Upper lobe of left lung (tissue), 6 donors: ENCODE data around the gene ZNF45. TPM values are rescaled to one million over a fixed set of nuclear protein-coding genes. Genes with fewer than 3 reads are reported as not detected.

Source experiments
- ATAC-seq, 2 donors: fragments of 200-7000 bp; cut with Tn5 transposase; one replicate each; pipeline ENCODE4 v1.9.1; 2022; ENCODE audit warnings: mild to moderate bottlenecking in 2 of 2, moderate library complexity in 2 of 2; ENCODE audit not compliant: low FRiP score in 2 of 2
- DNase-seq, 2 donors: peaks; one replicate each; pipeline ENCODE4 v3.0.0-alpha.2; 2019 to 2020
- H3K27ac ChIP-seq, 4 donors: fragments of 200-600 bp; sonication (generic); one replicate each; pipeline ENCODE4 v1.5.1; 2016 to 2019
- H3K27me3 ChIP-seq, 4 donors: fragments of 200-600 bp; sonication (generic); one replicate each; pipeline ENCODE4 v1.5.1; 2017 to 2019
- H3K36me3 ChIP-seq, 4 donors: fragments of 200-600 bp; sonication (generic); one replicate each; pipeline ENCODE4 v1.5.1; 2016 to 2019
- H3K4me1 ChIP-seq, 4 donors: fragments of 200-600 bp; sonication (generic); one replicate each; pipeline ENCODE4 v1.5.1; 2018 to 2019
- H3K4me3 ChIP-seq, 4 donors: fragments of 200-600 bp; sonication (generic); one replicate each; pipeline ENCODE4 v1.5.1; 2017 to 2019; ENCODE audit warnings: mild to moderate bottlenecking in 2 of 4, moderate library complexity in 1 of 4
- H3K9me3 ChIP-seq, 4 donors: fragments of 200-600 bp; sonication (generic); one replicate each; pipeline ENCODE4 v1.5.1; 2018 to 2019
- CTCF ChIP-seq, 6 experiments: fragments of 450-650 bp in 4 of 6; fragments of 200-600 bp in 2 of 6; sonication (generic) in 2 of 6; IDR thresholded peaks; one replicate each; pipeline ENCODE4 v1.5.1; 2016 to 2019; ENCODE audit warnings: antibody characterized with exemption in 6 of 6
- EP300 ChIP-seq, 4 donors: sonication (generic); formaldehyde crosslinking; IDR thresholded peaks; one replicate each; pipeline ENCODE4 v1.5.1; 2017; ENCODE audit warnings: antibody characterized with exemption in 4 of 4, control low read depth in 2 of 4
- POLR2A ChIP-seq, 4 donors: fragments of 450-650 bp; IDR thresholded peaks; one replicate each; pipeline ENCODE4 v1.5.1; 2016 to 2017; ENCODE audit warnings: antibody characterized with exemption in 4 of 4, mild to moderate bottlenecking in 2 of 4
- POLR2AphosphoS5 ChIP-seq, 2 donors: sonication (generic); formaldehyde crosslinking; IDR thresholded peaks; one replicate each; pipeline ENCODE4 v1.5.1; 2017; ENCODE audit warnings: antibody characterized with exemption in 2 of 2
- whole genome bisulfite sequencing, 2 donors: methylation state at CpG; one replicate each; pipeline ENCODE4 v1.1.5; 2017 to 2018; 5-methylcytosine and 5-hydroxymethylcytosine counted together
- total RNA-seq, 6 donors: library from RNA; depleted of rRNA in 4 of 6; stranded (reverse); fragments of >200 nt in 4 of 6; gene quantifications; one replicate each; pipeline versions ENCODE4 v1.1.0 to v1.2.1, GENCODE V29; 2016 to 2021
- donor health status: DM: no; HTN: no; CAD: no; lungs with moderate emphysema.
- donor health status: DM: no; HTN: yes; CAD: no; lungs with severe emphysema.

Gene ZNF45
- total RNA-seq, 6 donors from 2014 or later, result 5.9 to 15.8 (median 11.0) TPM

GRCh38 chr19:43976732-43977131 lies 41.6 kb upstream of the ZNF45 start:
- no peak for ATAC-seq
- no peak for TF ChIP-seq CTCF (IDR thresholded peaks at IDR 0.05)
- no peak for TF ChIP-seq EP300 (IDR thresholded peaks at IDR 0.05)
- no peak for TF ChIP-seq POLR2AphosphoS5 (IDR thresholded peaks at IDR 0.05)
- TF ChIP-seq POLR2A (IDR thresholded peaks at IDR 0.05), result no peak
- WGBS, 2 donors, result 89 to 97% methylated on average over 1 of the region's 1 CpG
- Histone ChIP-seq H3K36me3 (no peaks in the 10 kb centered on the region), H3K27me3 (no peaks in the 10 kb centered on the region), H3K4me1 (no peaks in the 10 kb centered on the region), H3K4me3 (no peak overlapping the region), H3K27ac (no peak overlapping the region), H3K9me3 (peaks cover 60 to 87% (median 78%) of the 10 kb centered on the region in 4 donors)
- no peak for DNase-seq

- H3K9me3 ChIP-seq, result peaks cover 89 to 99% (median 96%) of the 10 kb centered on the region in 4 donors
- no peaks in the 10 kb centered on the region for H3K27me3 ChIP-seq
- peaks cover 19 to 77% (median 46%) of the 10 kb centered on the region in 4 donors for H3K36me3 ChIP-seq
- no peak for ATAC-seq
- WGBS, 2 donors, result 92 to 97% methylated on average over 3 of the region's 3 CpGs
- no peak overlapping the region for H3K4me3 ChIP-seq
- no peak overlapping the region for H3K27ac ChIP-seq
- no peaks in the 10 kb centered on the region for H3K4me1 ChIP-seq
- no peak for TF ChIP-seq POLR2AphosphoS5 (IDR thresholded peaks at IDR 0.05)
- TF ChIP-seq EP300 (IDR thresholded peaks at IDR 0.05), result no peak
- TF ChIP-seq POLR2A (IDR thresholded peaks at IDR 0.05), result no peak
- no peak for TF ChIP-seq CTCF (IDR thresholded peaks at IDR 0.05)
- DNase-seq, result no peak
Measured at GRCh38 chr19:43966079-43966694, 31.1 kb upstream of the ZNF45 start.

GRCh38 chr19:43960411-43960810 lies 25.3 kb upstream of the ZNF45 start:
- TF ChIP-seq POLR2AphosphoS5 (IDR thresholded peaks at IDR 0.05) (no peak), CTCF (IDR thresholded peaks at IDR 0.05) (no peak), EP300 (IDR thresholded peaks at IDR 0.05) (no peak), POLR2A (IDR thresholded peaks at IDR 0.05) (no peak)
- H3K4me3 ChIP-seq, result no peak overlapping the region
- H3K27ac ChIP-seq, result no peak overlapping the region
- WGBS, 2 donors, result 64 to 68% methylated on average over 3 to 4 of the region's 4 CpGs
- H3K36me3 ChIP-seq, result peaks cover 7 to 34% (median 13%) of the 10 kb centered on the region in 4 donors
- no peaks in the 10 kb centered on the region for H3K27me3 ChIP-seq
- H3K4me1 ChIP-seq, result no peaks in the 10 kb centered on the region
- H3K9me3 ChIP-seq, result peaks cover 76 to 97% (median 87%) of the 10 kb centered on the region in 4 donors
- ATAC-seq (no peak), DNase-seq (no peak)

GRCh38 chr19:43957891-43958290 lies 22.8 kb upstream of the ZNF45 start:
- 97 to 99% methylated on average over 3 of the region's 3 CpGs for WGBS, 2 donors
- H3K36me3 ChIP-seq, result peaks cover 0 to 16% (median 1%) of the 10 kb centered on the region in 4 donors
- H3K9me3 ChIP-seq, result peaks cover 57 to 83% (median 72%) of the 10 kb centered on the region in 4 donors
- no peak for TF ChIP-seq POLR2AphosphoS5 (IDR thresholded peaks at IDR 0.05)
- no peak for DNase-seq
- no peaks in the 10 kb centered on the region for H3K4me1 ChIP-seq
- no peak overlapping the region for H3K27ac ChIP-seq
- ATAC-seq, result no peak
- no peak overlapping the region for H3K4me3 ChIP-seq
- H3K27me3 ChIP-seq, result no peaks in the 10 kb centered on the region

DNA sequence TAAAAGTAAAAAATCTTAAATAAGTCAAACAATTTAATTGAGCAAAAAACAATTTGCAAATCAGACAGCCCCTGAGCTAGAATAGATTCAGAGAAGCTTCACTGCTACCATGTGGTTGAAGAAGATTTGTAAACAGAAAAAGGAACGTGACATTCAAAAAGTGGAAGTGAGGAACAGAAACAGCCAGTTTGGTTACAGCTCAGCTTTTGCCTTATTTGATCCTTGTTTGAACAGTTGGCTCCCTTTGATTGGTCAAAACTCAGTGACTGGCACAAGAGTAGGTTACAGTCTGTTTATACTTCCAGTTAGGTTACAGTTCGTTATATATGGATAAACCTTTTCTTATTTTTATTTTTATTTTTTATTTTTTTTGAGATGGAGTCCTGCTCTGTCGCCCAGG lies 21.7 kb upstream of the ZNF45 start:
- ATAC-seq (no peak), DNase-seq (no peak)
- 82 to 90% methylated on average over 3 of the region's 3 CpGs for WGBS, 2 donors
- Histone ChIP-seq H3K9me3 (peaks cover 51 to 73% (median 63%) of the 10 kb centered on the region in 4 donors), H3K27me3 (no peaks in the 10 kb centered on the region), H3K4me3 (no peak overlapping the region), H3K4me1 (no peaks in the 10 kb centered on the region), H3K27ac (no peak overlapping the region), H3K36me3 (peaks cover 0 to 12% (median 0%) of the 10 kb centered on the region in 4 donors)
- TF ChIP-seq POLR2A (IDR thresholded peaks at IDR 0.05), result no peak
- TF ChIP-seq POLR2AphosphoS5 (IDR thresholded peaks at IDR 0.05), result no peak
- TF ChIP-seq CTCF (IDR thresholded peaks at IDR 0.05), result no peak
- no peak for TF ChIP-seq EP300 (IDR thresholded peaks at IDR 0.05)
